Activated CD4-positive, alpha-beta T cell treated with anti-CD3 and anti-CD28 coated beads for 24 hours (primary cell): ENCODE results near the gene RCN1.
"Not testable (repeated sequence)": the region's sequence is repeated elsewhere in the genome, so short reads cannot be mapped to it uniquely, and the experiment has no call there.

Experiments
- DNase-seq, 2 donors: peaks; one replicate each; pipeline ENCODE4 v3.0.0-alpha.2; 2020; ENCODE audit warnings: low read depth in 2 of 2

RCN1 gene

GRCh38 chr11:32079553-32079952 lies 11.3 kb upstream of the RCN1 start:
- no peak for DNase-seq

- DNase-seq: no peak
Observed at GRCh38 chr11:32080361-32080980, 10.4 kb upstream of the RCN1 start.

- no peak for DNase-seq
Observed at GRCh38 chr11:32081129-32081641, 9.7 kb upstream of the RCN1 start.

GRCh38 chr11:32081901-32082300 lies 9.0 kb upstream of the RCN1 start:
- no peak for DNase-seq

- DNase-seq: no peak
Observed at GRCh38 chr11:32082346-32082986, 8.4 kb upstream of the RCN1 start.

- no peak for DNase-seq
Observed at GRCh38 chr11:32087597-32087996, 3.3 kb upstream of the RCN1 start.

- no peak for DNase-seq
Observed at GRCh38 chr11:32088117-32088941, 2.5 kb upstream of the RCN1 start.

GRCh38 chr11:32092581-32093170 lies 1.8 kb downstream of the RCN1 start:
- no peak for DNase-seq

- no peak for DNase-seq
Observed at GRCh38 chr11:32094923-32095322, 4.0 kb downstream of the RCN1 start.

GRCh38 chr11:32098142-32098903 lies 7.4 kb downstream of the RCN1 start:
- DNase-seq: no peak

GRCh38 chr11:32099516-32099915 lies 8.6 kb downstream of the RCN1 start:
- no peak for DNase-seq

- DNase-seq: no peak
Observed at GRCh38 chr11:32100495-32100894, 9.6 kb downstream of the RCN1 start.

- DNase-seq: no peak
Observed at GRCh38 chr11:32101791-32102190, 10.9 kb downstream of the RCN1 start.

GRCh38 chr11:32103121-32103719 lies 12.3 kb downstream of the RCN1 start:
- DNase-seq: not testable (repeated sequence)

- DNase-seq: no peak
Observed at GRCh38 chr11:32103941-32104340, 13.1 kb downstream of the RCN1 start.

GRCh38 chr11:32105871-32106560 lies 15.1 kb downstream of the RCN1 start:
- no peak for DNase-seq

GRCh38 chr11:32107647-32108046 lies 16.8 kb downstream of the RCN1 start:
- DNase-seq: no peak

GRCh38 chr11:32108576-32108975 lies 17.7 kb downstream of the RCN1 start:
- no peak for DNase-seq

GRCh38 chr11:32109138-32109537 lies 18.3 kb downstream of the RCN1 start:
- DNase-seq: no peak

- DNase-seq: no peak
Observed at GRCh38 chr11:32109592-32109991, 18.7 kb downstream of the RCN1 start.

GRCh38 chr11:32110795-32111194 lies 19.9 kb downstream of the RCN1 start:
- DNase-seq: no peak
